Measurements from ENCODE around the gene ULBP3. TPM values are rescaled to one million over a fixed set of nuclear protein-coding genes. Genes with fewer than 3 reads are reported as not detected.

ULBP3 gene
- total RNA-seq, result 8.4 and 9.5 TPM in 2 replicates

GRCh38 chr6:150068720-150069648 is at the start of gene ULBP3:
ULBP3 (minus strand) TSS chr6:150069121; CDS start chr6:150069066, 55 bp downstream.

GRCh38 chr6:150025201-150025917 is 43.6 kb downstream of the ULBP3 start, which contains the start of gene RAET1L:
RAET1L (minus strand) TSS chr6:150025532; CDS start chr6:150025471, 61 bp downstream.

Other genes starting within 250 kb of the ULBP3 start
- 62.1 and 76.1 TPM in 2 replicates for gene LRP11, start 204.8 kb downstream of the ULBP3 start, total RNA-seq
- gene RAET1E, start 171.0 kb downstream of the ULBP3 start, total RNA-seq, result 1.1 and 1.4 TPM in 2 replicates
- gene RAET1G, start 146.0 kb downstream of the ULBP3 start, total RNA-seq, result 6.1 and 10.5 TPM in 2 replicates
- 1.9 and 2.9 TPM in 2 replicates for gene ULBP2, start 127.1 kb downstream of the ULBP3 start, total RNA-seq
- gene ULBP1, start 105.2 kb downstream of the ULBP3 start, total RNA-seq, result 0.32 TPM in 1 of 2 replicates, not detected in the other
- not detected in 2 replicates for gene RAET1L, start 43.6 kb downstream of the ULBP3 start, total RNA-seq
- 0.17 and 0.95 TPM in 2 replicates for gene PPP1R14C, start 73.9 kb upstream of the ULBP3 start, total RNA-seq